Activated CD4-positive, alpha-beta T cell treated with anti-CD3 and anti-CD28 coated beads for 48 hours (primary cell): ENCODE measurements around the gene PLA2G12B.
A peak's percentile ranks its signal among the peaks of the same experiment; 100 is the strongest.

ENCODE experiments used
- DNase-seq: peaks from one replicate; pipeline ENCODE4 v3.0.0-alpha.2; 2020

Gene PLA2G12B

DNA sequence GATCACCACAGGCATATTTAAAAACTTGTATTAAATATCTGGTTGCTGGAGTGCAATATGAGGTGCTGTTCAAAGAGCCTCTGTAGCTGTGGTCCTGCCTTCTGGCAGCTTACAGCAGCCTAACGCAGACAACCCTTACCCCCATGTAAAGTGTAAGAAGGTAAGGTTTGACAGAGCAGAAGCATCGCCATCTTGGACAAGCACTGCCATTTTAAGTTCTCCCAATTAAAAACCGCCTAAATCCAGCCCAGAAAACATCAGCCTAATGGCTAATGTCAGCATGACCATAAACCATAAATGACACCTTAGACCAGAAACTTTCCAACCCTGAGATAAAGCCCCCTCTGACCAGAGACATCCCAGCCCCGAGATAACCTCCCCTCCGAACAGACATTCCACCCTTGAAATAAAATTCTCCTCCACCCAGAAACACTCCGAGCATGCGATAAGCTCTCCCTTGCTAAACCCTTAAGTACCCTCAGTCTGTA is 66.4 kb downstream of the PLA2G12B start:
- no peak for DNase-seq

DNA sequence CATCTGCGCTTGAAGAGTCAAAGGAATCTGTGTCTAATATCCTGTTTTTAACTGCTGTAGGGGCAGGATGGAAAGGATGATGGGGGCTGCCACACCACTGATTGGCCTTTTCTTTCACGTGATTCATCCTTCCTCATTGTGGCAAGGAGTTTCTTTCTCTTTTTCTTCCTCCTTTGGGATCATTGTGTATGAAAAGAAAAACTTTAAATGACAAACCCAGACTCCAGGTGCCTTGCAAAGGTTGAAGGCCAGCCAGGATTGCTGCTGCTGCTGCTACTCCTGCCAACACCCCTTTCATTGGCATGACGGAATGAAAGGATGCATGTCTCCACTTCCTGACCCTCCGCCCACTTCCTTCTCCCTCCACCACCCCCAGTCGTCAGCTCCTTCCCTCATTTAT is 67.6 kb downstream of the PLA2G12B start:
- peak; percentile 22 for DNase-seq

DNA sequence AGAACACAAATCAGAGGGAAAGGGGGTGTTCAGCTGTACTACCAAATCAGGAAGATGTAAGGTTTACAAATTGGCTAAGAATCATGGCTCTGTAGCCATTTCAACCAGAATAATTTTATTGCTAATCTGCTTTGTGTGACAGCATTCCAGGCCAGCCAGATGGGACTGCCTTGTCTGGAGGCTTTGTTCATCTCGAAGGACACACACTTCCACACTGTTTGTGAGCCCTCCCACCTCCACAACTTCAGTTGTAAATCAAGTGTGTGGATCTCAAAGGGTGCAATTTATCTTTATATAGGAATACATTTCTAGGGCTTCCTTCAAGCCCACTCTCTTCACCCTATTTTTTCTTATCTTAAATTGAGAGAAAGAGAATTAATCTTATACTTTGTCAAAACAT is 68.0 kb downstream of the PLA2G12B start:
- DNase-seq, result no peak

DNA sequence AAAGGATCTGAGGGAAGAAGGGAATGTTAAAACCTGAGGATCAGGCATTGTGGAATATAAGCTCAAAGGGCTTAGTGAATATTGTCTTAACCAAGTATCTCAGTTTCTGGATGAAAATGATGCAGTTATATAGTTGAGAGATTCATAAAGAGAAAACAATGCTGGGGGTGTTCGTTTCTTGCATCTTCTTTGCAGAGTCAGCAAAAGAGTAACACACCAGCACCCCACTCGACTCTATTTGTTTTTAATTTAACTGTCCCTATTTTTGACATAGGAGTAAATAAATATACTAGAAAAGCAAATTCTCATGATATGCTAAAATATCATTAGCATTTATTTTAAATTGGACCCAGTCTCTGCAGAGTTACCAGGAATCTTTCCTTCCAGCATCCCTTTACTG is 68.7 kb downstream of the PLA2G12B start:
- DNase-seq, result no peak
